K562 treated with DMSO at 1 percent for 24 hours (cell line): ENCODE measurements around the gene RARS1. TPM values are rescaled to one million over a fixed set of nuclear protein-coding genes. Genes with fewer than 3 reads are reported as not detected.

Experiments used
- total RNA-seq: library from RNA; unstranded; fragments of 300-600 nt; gene quantifications from 2 replicates; pipeline ENCODE4 v1.2.3, GENCODE V29; 2022; ENCODE audit warnings: low read depth; ENCODE audit not compliant: insufficient read depth

Gene RARS1
- total RNA-seq: 40.6 and 44.8 TPM in 2 replicates

DNA sequence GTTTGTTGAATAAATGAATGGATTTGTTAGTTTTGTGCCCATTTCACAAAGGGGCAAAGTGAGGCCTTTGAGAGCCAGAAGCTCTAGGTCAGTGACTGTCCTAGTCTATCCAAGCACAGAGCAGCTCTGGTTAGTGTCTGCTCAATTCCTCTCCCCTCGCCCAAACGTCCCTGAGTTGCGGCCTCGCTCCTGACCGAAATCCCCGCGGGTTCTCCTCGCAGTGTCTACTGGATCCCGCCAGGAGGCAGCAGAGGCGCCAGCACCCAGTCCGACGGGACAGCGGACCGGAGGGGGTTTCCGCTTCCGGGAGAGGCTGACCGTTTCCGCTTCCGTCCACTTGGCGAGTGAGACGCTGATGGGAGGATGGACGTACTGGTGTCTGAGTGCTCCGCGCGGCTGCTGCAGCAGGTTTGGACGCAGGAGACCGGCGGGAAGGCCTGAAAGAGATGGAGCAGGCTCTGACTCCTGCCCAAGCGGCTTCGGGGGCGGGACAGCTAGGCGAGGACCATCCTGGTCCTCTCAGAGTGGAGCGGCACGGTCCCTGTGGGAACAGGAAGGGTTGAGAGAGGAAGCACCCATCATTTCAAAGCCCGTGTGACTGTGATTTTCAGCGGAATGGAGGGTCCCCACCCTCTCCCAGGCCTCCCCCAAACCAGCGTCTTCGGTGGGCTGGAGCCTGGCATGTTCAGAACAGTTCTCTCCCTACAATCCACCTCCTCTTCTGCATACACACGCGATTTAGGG is at the start of gene RARS1:
Gene RARS1, plus strand, starts transcription at position 336 of the 744 bp plus-strand sequence. Its CDS starts 28 bp downstream, at position 364.

GRCh38 chr5:168528521-168529373 is 42.5 kb downstream of the RARS1 start, which contains the start of gene FBLL1:
FBLL1 (plus strand) TSS chr5:168529305; CDS start chr5:168529505, 200 bp downstream.

Other genes starting within 250 kb of the RARS1 start
- gene WWC1, start 194.8 kb upstream of the RARS1 start, total RNA-seq: not detected in 2 replicates
- gene FBLL1, start 42.8 kb downstream of the RARS1 start, total RNA-seq: 0.19 TPM in 1 of 2 replicates, not detected in the other
- 10.5 and 12.5 TPM in 2 replicates for gene PANK3, start 92.9 kb downstream of the RARS1 start, total RNA-seq